SK-N-SH (cell line): ENCODE results near the gene TRIM28. TPM values are rescaled to one million over a fixed set of nuclear protein-coding genes. Genes with fewer than 3 reads are reported as not detected.

Experiments used
- CTCF ChIA-PET: fragments of 300-600, 350-600 bp; formaldehyde crosslinking; extraction: SDS; loops from one replicate; lab custom pipeline; 2021; lab: Yijun Ruan, JAX
- POLR2A ChIA-PET: fragments of 350-600 bp; sonication (Branson Sonifier 250); formaldehyde crosslinking; extraction: SDS; loops from one replicate; lab custom pipeline; 2020; ENCODE audit warnings: antibody characterized with exemption, inconsistent platforms; lab: Yijun Ruan, JAX
- DNase-seq: peaks from one replicate; pipeline ENCODE4 v3.0.0; 2012
- H2AFZ ChIP-seq: fragments of 200-600 bp; sonication (generic); 2 replicates; pipeline ENCODE4 v1.8.1; 2016; ENCODE audit warnings: antibody characterized with exemption, mild to moderate bottlenecking, low read depth
- H3F3A ChIP-seq: fragments of 200-600 bp; sonication (generic); replicated peaks from 2 replicates; pipeline ENCODE3; 2016; ENCODE audit warnings: antibody characterized with exemption, mild to moderate bottlenecking; ENCODE audit not compliant: insufficient read depth
- H3K27ac ChIP-seq, 2 experiments: fragments of 200-500 bp in 1 of 2; fragments of 200-600 bp in 1 of 2; sonication (Bioruptor generic) in 1 of 2; sonication (generic), shearing (Covaris generic) in 1 of 2; 2 replicates each; pipeline versions ENCODE4 v1.5.1 to v1.6.1; 2014 to 2016; ENCODE audit warnings: low read depth in 2 of 2, inconsistent platforms in 1 of 2, low read length in 1 of 2, mild to moderate bottlenecking in 1 of 2, mixed read lengths in 1 of 2
- H3K27me3 ChIP-seq: fragments of 200-600 bp; sonication (generic), shearing (Covaris generic); 2 replicates; pipeline ENCODE4 v1.6.1; 2016; ENCODE audit warnings: mixed run types; ENCODE audit not compliant: insufficient read depth
- H3K36me3 ChIP-seq, 2 experiments: fragments of 200-500 bp in 1 of 2; fragments of 200-600 bp in 1 of 2; sonication (Bioruptor generic) in 1 of 2; sonication (generic) in 1 of 2; replicated peaks in 1 of 2; 2 replicates each; pipeline versions ENCODE3 to v1.5.1; 2014 to 2016; ENCODE audit warnings: low read length in 1 of 2, mild to moderate bottlenecking in 1 of 2; ENCODE audit not compliant: insufficient read depth in 2 of 2, control insufficient read depth in 1 of 2
- H3K4me1 ChIP-seq, 2 experiments: fragments of 200-500 bp in 1 of 2; fragments of 200-600 bp in 1 of 2; sonication (Bioruptor generic) in 1 of 2; sonication (generic), shearing (Covaris generic) in 1 of 2; 2 replicates each; pipeline versions ENCODE4 v1.5.1 to v1.6.1; 2014 to 2016; ENCODE audit warnings: low read depth in 1 of 2, low read length in 1 of 2, mixed run types in 1 of 2; ENCODE audit not compliant: insufficient read depth in 2 of 2, control insufficient read depth in 1 of 2
- H3K4me2 ChIP-seq: fragments of 200-600 bp; sonication (generic), shearing (Covaris generic); 2 replicates; pipeline ENCODE4 v1.6.1; 2017; ENCODE audit warnings: mixed run types
- H3K4me3 ChIP-seq, 2 experiments: fragments of 200-500 bp in 1 of 2; fragments of 200-600 bp in 1 of 2; sonication (Bioruptor generic) in 1 of 2; sonication (generic), shearing (Covaris generic) in 1 of 2; 2 replicates each; pipeline versions ENCODE4 v1.5.1 to v1.8.1; 2014 to 2016; ENCODE audit warnings: low read depth in 2 of 2, inconsistent platforms in 1 of 2, low read length in 1 of 2, mild to moderate bottlenecking in 1 of 2, mixed read lengths in 1 of 2, moderate library complexity in 1 of 2
- H3K79me2 ChIP-seq: fragments of 200-600 bp; sonication (generic); 2 replicates; pipeline ENCODE4 v1.8.1; 2017; ENCODE audit warnings: mild to moderate bottlenecking; ENCODE audit not compliant: insufficient read depth
- H3K9ac ChIP-seq: fragments of 200-600 bp; sonication (generic); 2 replicates; pipeline ENCODE4 v1.6.1; 2017; ENCODE audit warnings: mixed run types
- H3K9me2 ChIP-seq: fragments of 200-600 bp; sonication (generic); 2 replicates; pipeline ENCODE4 v1.6.1; 2017; ENCODE audit warnings: mixed run types
- H3K9me3 ChIP-seq: fragments of 200-600 bp; sonication (generic); 2 replicates; pipeline ENCODE4 v1.6.1; 2017; ENCODE audit warnings: mixed run types, mild to moderate bottlenecking, moderate library complexity
- H4K20me1 ChIP-seq: fragments of 200-600 bp; sonication (generic); 2 replicates; pipeline ENCODE4 v1.6.1; 2017; ENCODE audit warnings: mild to moderate bottlenecking, mixed run types; ENCODE audit not compliant: insufficient read depth
- CTCF ChIP-seq: fragments of 200-600 bp; sonication (generic); IDR thresholded peaks from 2 replicates; pipeline ENCODE4 v1.6.1; 2017; ENCODE audit warnings: antibody characterized with exemption, mild to moderate bottlenecking, moderate library complexity
- ELF1 ChIP-seq: IDR thresholded peaks from 2 replicates; pipeline ENCODE4 v1.4.0; 2012
- EZH2phosphoT487 ChIP-seq: fragments of 200-600 bp; sonication (generic); IDR thresholded peaks from 2 replicates; pipeline ENCODE4 v1.6.1; 2017; ENCODE audit warnings: low read depth, mixed run types, mild to moderate bottlenecking, antibody characterized with exemption, moderate library complexity, borderline replicate concordance
- FOXM1 ChIP-seq: IDR thresholded peaks from 2 replicates; pipeline ENCODE4 v1.4.0; 2012; ENCODE audit warnings: low read depth, mild to moderate bottlenecking
- GABPA ChIP-seq: IDR thresholded peaks from 2 replicates; pipeline ENCODE4 v1.4.0; 2012; ENCODE audit warnings: low read depth, mild to moderate bottlenecking
- GATA2 ChIP-seq: sonication (generic); formaldehyde crosslinking; IDR thresholded peaks from 2 replicates; pipeline ENCODE4 v1.5.0; 2020; ENCODE audit warnings: mild to moderate bottlenecking, missing genetic modification reagents
- JUND ChIP-seq: IDR thresholded peaks from 2 replicates; pipeline ENCODE4 v1.4.0; 2012
- MAX ChIP-seq: IDR thresholded peaks from 2 replicates; pipeline ENCODE4 v1.4.0; 2012; ENCODE audit warnings: low read depth
- MXI1 ChIP-seq: IDR thresholded peaks from 2 replicates; pipeline ENCODE4 v1.6.1; 2012; ENCODE audit warnings: mild to moderate bottlenecking, low read depth, low read length, improper control_type of control experiment
- NFIC ChIP-seq: IDR thresholded peaks from 2 replicates; pipeline ENCODE4 v1.4.0; 2012; ENCODE audit warnings: borderline replicate concordance
- NRF1 ChIP-seq: IDR thresholded peaks from 2 replicates; pipeline ENCODE4 v1.6.1; 2012; ENCODE audit warnings: low read depth, mild to moderate bottlenecking, low read length
- RAD21 ChIP-seq: IDR thresholded peaks from 2 replicates; pipeline ENCODE4 v1.6.1; 2012; ENCODE audit warnings: mild to moderate bottlenecking, low read length
- RCOR1 ChIP-seq: fragments of 150-350 bp; IDR thresholded peaks from 2 replicates; pipeline ENCODE4 v1.6.1; 2017; ENCODE audit warnings: antibody characterized with exemption, low read length
- RFX5 ChIP-seq: IDR thresholded peaks from 2 replicates; pipeline ENCODE4 v1.6.1; 2012; ENCODE audit warnings: mild to moderate bottlenecking, improper control_type of control experiment, low read length
- SIN3A ChIP-seq: IDR thresholded peaks from 2 replicates; pipeline ENCODE4 v1.6.1; 2012; ENCODE audit warnings: low read depth, mild to moderate bottlenecking, low read length, moderate library complexity, borderline replicate concordance
- SMC3 ChIP-seq: IDR thresholded peaks from 2 replicates; pipeline ENCODE4 v1.6.1; 2012; ENCODE audit warnings: low read depth, low read length, improper control_type of control experiment
- TCF12 ChIP-seq: IDR thresholded peaks from 2 replicates; pipeline ENCODE4 v1.4.0; 2012
- TEAD4 ChIP-seq: IDR thresholded peaks from 2 replicates; pipeline ENCODE4 v1.4.0; 2012; ENCODE audit warnings: mild to moderate bottlenecking, borderline replicate concordance; ENCODE audit not compliant: insufficient read depth
- USF1 ChIP-seq: IDR thresholded peaks from 2 replicates; pipeline ENCODE4 v1.4.0; 2012; ENCODE audit warnings: low read depth, borderline replicate concordance
- USF2 ChIP-seq: fragments of 150-350 bp; IDR thresholded peaks from 2 replicates; pipeline ENCODE4 v1.6.1; 2017; ENCODE audit warnings: antibody characterized with exemption, low read length, low read depth, borderline replicate concordance
- YY1 ChIP-seq: IDR thresholded peaks from 2 replicates; pipeline ENCODE4 v1.4.0; 2012; ENCODE audit warnings: low read depth, mild to moderate bottlenecking
- WGBS: methylation state at CpG from one replicate; pipeline ENCODE4 v1.1.6; 2017; ENCODE audit warnings: low lambda C conversion rate; 5-methylcytosine and 5-hydroxymethylcytosine counted together
- polyA plus RNA-seq, 3 experiments: library from polyadenylated mRNA; depleted of rRNA; stranded (reverse); fragments of >200 nt; gene quantifications; 2 replicates each; pipeline ENCODE4 v1.2.3, GENCODE V29; 2012

The TRIM28 gene
- polyA plus RNA-seq, 1 of the 3 experiments (the other 2 are of a cell fraction): 594 TPM

GRCh38 chr19:58570770-58571574 is 27.1 kb downstream of the TRIM28 start:
- H3K9me3 ChIP-seq: no peaks in the 10 kb centered on the region
- TF ChIP-seq MAX (no peak), ELF1 (no peak), SMC3 (no peak), GABPA (no peak), TCF12 (no peak), USF2 (no peak), NFIC (no peak), NRF1 (no peak), RCOR1 (no peak), SIN3A (no peak), USF1 (no peak)
- TF ChIP-seq, all 33 proteins: peak for 0
- 90% methylated on average over 13 of the region's 25 CpGs for WGBS
- ChIA-PET CTCF (interaction anchor here (1.6 kb wide), 1 partner anchor 51 kb away, joined by 6 read pairs; the partner anchor contains the start of gene ZBTB45), POLR2A (interaction anchor here (0.8 to 2.3 kb wide), 3 partner anchors 8 to 16 kb away, joined by 3 to 15 read pairs (median 3); partner anchors contain the start of genes CHMP2A and UBE2M)
- peaks cover 4 to 20% of the 10 kb centered on the region in 2 experiments; a peak in 2 of 4 replicates for H3K4me1 ChIP-seq
- H3F3A ChIP-seq: peaks cover 24% of the 10 kb centered on the region
- no peaks in the 10 kb centered on the region for H4K20me1 ChIP-seq
- H3K27ac ChIP-seq: no peak overlapping the region
- no peaks in the 10 kb centered on the region for H3K27me3 ChIP-seq
- no peaks in the 10 kb centered on the region for H3K9me2 ChIP-seq
- peaks cover 15 to 33% of the 10 kb centered on the region in 2 experiments for H3K36me3 ChIP-seq
- peaks cover 15% of the 10 kb centered on the region; the same call in 1 of the 2 replicates for H3K79me2 ChIP-seq
- H3K4me3 ChIP-seq: no peak overlapping the region
- no peak overlapping the region for H2AFZ ChIP-seq
- H3K9ac ChIP-seq: no peak overlapping the region
- H3K4me2 ChIP-seq: no peak overlapping the region
- DNase-seq: no peak

GRCh38 chr19:58571575-58571947 is 27.7 kb downstream of the TRIM28 start:
- no peaks in the 10 kb centered on the region for H3K9me3 ChIP-seq
- no peak for DNase-seq
- H3K4me2 ChIP-seq: peak overlapping the region; percentile 84
- POLR2A ChIA-PET: interaction anchor here (0.8 to 2.3 kb wide), 4 partner anchors 9 to 52 kb away, joined by 3 to 15 read pairs (median 7); partner anchors contain the start of genes CHMP2A, UBE2M and ZBTB45
- H3K27ac ChIP-seq: no peak overlapping the region; a peak in 1 of 4 replicates
- H3K79me2 ChIP-seq: peaks cover 19% of the 10 kb centered on the region; the same call in 1 of the 2 replicates
- CTCF ChIA-PET: interaction anchor here (1.0 to 1.6 kb wide), 2 partner anchors 52 to 53 kb away, joined by 6 to 7 read pairs; partner anchors contain the start of gene ZBTB45
- H3K4me3 ChIP-seq: peak overlapping the region in 1 of 2 experiments; percentile 64; a peak in 1 of 4 replicates
- H3K36me3 ChIP-seq: peaks cover 9 to 33% of the 10 kb centered on the region in 2 experiments
- peaks cover 4 to 22% of the 10 kb centered on the region in 2 experiments; a peak in 2 of 4 replicates for H3K4me1 ChIP-seq
- H2AFZ ChIP-seq: no peak overlapping the region
- no peaks in the 10 kb centered on the region for H3K27me3 ChIP-seq
- 92% methylated on average over 8 of the region's 8 CpGs for WGBS
- no peak overlapping the region for H3K9ac ChIP-seq
- H3F3A ChIP-seq: peaks cover 24% of the 10 kb centered on the region
- H4K20me1 ChIP-seq: no peaks in the 10 kb centered on the region
- H3K9me2 ChIP-seq: no peaks in the 10 kb centered on the region
- TF ChIP-seq RAD21: no peak
- TF ChIP-seq MXI1: no peak
- TF ChIP-seq RFX5: no peak
- TF ChIP-seq NRF1: no peak
- no peak for TF ChIP-seq GATA2 (CRISPR knock-in tag)
- TF ChIP-seq YY1: no peak
- TF ChIP-seq TEAD4: no peak
- TF ChIP-seq CTCF: no peak
- no peak for TF ChIP-seq JUND
- no peak for TF ChIP-seq SMC3
- TF ChIP-seq NFIC: no peak
- TF ChIP-seq FOXM1: no peak
- no peak for TF ChIP-seq USF2
- TF ChIP-seq EZH2phosphoT487: no peak
